NCI-H345 treated with DMSO at 0.1 percent for 48 hours (cell line): ENCODE data around the gene TBCCD1.
"Not testable (repeated sequence)": the region's sequence is repeated elsewhere in the genome, so short reads cannot be mapped to it uniquely, and the experiment has no call there.

ENCODE experiments used
- DNase-seq: peaks from one replicate; lab custom pipeline; 2025; ENCODE audit not compliant: unreplicated experiment; lab: John Stamatoyannopoulos, UW

The TBCCD1 gene

DNA sequence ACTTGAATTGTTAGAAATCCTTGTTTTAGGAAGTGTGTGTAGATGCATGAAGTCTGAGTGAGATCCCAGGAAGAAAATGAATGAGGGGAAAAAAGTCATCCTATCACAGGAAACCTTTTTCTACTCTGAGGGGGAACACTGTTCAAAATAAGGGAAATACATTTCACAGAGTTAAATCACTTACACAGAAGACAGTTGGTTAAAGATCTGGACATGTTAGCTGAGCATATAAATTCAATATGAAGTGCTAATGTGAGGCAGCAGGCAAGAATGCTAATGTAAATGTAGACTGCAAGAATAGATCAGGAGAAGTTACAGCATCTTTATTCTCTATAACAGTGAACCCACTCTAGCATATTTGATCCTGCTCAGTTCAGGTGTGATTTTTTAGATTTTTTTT lies 2.6 kb downstream of the TBCCD1 start:
- no peak for DNase-seq

DNA sequence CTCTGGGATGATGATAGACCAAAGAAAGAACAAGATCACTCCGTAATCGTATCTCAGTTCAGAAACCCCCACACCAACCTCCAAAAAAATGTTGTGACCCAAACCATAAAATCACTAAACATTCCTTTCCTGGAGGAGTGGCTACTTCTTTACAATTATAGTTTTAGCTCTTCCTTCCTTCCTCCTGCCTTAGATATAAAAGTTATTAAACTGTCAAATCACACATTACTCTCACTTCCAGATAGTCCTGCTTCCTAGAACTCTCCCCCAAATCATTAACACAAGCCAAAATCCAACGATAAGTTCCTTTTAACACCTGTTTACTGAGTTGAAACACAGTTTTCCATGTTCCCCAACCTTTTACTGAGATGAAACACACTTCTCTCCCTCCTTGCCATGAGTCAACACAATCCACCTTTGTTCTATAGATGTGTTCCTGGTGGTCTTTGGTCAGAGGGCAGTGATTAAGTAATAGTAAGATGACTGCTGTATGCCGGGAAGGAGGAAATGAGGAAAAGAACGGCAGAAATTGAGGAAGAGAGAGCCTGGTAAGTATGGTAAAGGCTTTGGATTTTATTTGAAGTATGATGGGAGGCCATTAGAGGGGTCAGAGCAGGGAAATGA lies 14.6 kb downstream of the TBCCD1 start:
- no peak for DNase-seq

DNA sequence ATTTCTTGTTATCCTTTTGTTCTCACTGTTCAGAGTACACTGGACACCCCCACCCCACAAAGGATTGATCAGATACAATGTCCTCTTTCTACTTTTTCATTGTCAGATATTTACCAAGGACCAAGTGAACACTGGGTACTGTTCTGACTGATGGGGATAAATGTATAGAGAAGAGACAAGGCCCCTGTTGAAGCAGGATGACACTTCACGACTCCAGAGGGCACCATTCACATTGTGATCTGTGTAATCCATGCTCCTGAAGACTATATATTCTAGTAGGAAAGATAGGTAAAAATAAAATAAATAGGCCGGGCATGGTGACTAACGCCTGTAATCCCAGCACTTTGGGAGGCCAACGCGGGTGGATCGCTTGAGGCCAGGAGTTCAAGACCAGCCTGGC lies 15.8 kb downstream of the TBCCD1 start:
- DNase-seq, result no peak

DNA sequence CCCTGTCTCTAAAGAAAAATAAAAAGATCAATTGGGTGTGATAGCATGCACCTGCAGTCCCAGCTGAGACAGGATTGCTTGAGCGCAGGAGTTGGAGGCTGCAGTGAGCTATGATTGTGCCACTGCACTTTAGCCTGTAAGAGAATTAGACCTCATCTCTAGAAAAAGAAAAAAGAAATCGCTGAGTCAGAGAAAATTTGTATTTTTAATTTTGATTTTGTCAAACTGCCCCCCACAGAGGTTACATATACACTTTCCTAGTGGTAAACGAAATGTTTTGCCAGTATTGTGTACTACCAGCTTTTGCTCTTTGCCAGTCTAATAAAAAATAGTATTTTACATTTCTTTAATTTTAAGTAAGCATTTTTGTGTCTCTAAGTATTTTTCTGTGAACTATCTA lies 17.6 kb downstream of the TBCCD1 start:
- no peak for DNase-seq

DNA sequence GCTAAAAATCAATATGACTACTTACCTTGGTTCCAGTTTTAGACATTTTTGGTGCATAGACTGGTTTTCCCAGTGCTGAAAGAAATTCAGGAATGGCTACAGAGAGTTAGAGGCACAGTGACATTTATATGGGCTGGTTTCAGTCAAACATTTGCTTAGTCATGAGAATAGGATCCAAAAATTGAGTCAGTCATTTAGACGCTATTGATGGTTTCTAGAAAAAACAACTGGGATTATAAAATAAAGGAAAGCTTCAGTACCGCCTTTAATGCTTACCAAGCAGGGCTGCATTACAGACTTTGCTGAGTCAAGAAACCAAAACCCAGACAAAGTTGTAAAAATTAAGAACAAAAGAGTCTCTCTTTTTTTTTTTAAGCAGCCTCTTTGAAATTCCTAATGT lies 22.9 kb downstream of the TBCCD1 start, which contains the start of gene CRYGS:
Gene CRYGS (minus strand): TSS at position 100 of the 400 bp plus-strand sequence. CDS start 54 bp downstream, at position 46.
- no peak for DNase-seq

DNA sequence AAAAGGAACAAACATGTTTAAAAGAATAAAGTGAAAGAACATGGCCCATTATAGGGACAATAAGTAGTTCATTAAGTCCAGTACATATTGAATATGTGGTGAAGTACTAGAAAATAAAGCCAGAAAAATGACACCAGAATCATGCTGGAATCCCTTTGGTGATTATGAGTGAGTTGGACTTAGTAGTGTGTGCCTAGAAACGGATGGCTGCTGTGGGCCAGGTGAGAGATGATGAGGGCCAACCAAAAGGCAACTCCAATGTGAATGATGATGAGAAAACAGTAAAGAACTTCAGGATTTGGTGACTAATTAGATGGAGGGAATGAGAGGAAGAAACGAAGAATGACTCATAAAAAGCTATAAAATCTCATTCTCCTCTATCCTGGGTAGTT lies 26.3 kb downstream of the TBCCD1 start:
- DNase-seq, result no peak

DNA sequence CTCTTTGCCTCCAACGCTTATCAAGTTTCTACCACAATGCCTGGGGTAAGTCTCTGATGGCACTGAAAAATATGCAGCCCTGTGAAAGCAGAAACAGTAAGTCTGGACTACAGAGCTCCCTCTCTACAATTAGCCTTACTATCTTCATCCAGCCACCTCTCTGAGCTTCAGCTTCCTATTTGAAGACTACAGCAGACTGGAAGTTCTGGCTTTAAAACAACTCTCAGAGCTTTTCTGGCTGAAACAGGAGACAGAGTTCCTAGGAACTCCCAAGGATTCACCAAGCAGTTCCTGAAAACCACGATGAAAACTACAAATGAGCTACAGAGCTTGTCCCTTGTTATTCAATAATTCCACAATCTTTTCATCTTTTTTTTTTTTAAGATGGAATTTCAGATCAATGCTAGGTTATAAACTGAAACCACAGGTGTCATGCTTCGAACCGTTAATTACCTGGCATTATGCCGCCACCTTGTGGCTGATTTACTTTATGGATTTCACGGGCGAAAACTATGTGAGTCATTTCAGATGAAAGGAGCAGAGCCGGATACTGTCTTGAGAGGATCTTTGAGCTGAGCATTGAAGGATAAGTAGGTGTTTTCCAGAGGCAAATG lies 26.8 kb downstream of the TBCCD1 start:
- peak; percentile 71 for DNase-seq

DNA sequence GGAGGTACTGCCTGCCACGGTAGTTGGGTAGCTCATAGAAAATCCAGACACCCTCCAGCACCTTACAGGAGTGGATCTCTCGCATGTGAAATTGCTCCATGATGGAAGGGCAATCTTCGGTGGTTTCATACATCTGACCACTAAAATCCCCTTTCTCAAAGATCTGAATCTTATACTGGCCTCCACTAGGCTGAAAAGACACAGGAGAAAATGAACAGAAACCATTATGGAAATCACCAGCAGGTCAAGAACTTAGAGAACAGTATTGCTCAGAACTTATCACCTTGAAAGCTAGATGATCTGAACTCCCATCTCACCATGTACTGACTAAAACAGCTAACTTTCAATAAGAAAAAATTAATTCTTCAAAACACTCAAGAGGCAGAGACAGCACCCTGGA lies 28.4 kb downstream of the TBCCD1 start:
- DNase-seq, result no peak

DNA sequence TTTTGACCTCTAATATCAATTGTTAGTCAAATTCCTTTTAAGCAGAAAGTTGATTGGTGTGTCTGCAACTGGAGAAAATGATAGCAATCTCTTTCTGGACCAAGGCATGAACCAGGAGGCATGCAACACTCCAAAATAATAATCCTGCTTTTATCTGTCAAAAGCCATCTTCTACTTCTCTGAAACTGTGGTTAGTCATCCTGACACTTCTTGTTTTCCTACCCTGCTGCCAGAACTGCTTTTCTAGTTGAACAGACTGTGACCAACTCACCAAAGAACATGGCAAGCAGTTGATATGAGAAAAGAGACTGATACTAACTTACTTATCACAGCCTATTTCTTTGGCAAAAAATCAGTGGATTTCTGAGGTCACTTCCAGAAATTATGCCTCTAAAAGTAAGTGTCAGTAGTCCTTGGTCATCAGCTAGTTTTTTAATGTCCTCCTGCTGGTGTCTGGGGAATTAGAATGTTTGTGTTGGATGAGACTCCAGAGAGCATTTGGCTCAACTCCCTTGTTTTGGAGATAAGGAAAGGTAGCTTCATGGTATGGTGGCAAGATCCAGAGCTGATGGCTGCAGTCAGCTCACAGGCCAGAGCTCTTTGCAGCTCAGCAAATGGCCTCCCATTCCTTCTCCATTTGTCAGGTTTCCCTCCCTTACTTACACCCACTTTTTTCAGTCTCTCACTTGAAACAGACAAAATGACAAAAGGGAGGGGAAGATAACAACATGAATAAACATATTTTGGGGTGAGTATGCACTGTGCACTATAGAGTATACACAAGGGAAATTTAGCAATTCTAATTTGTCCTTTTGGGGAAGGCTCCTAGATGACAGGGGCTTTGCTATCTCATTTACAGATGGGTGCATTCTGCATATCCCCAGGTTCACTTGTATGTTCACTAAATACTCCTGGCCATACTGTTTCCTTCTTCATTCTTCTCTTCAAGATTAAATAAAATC lies 30.0 kb downstream of the TBCCD1 start:
- no peak for DNase-seq

DNA sequence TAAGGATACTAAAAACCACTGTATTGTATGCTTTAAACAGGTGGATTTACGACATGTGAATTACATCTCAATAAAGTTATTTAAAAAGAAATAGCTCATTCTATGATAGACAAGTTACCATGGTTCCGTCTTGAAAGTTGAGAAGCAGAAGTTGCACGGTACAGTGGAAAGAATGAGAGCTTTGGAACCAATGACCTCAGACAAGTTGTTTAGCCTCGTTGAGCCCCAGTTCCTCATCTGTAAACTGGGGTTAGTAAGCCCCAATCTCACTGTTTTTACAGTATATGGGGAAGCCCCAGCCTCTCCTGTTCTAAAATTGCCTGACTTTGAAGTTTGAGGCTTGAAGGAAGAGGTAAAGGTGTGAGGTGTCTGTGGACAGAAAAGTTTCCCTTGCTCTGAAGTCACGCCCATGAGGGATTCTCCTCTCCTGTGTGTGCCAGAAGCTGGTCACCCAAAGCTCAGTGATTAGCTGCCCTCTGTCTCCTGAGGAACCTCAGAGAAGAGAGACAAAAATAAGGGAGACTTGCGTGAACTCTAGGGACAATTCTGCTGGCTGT lies 32.9 kb downstream of the TBCCD1 start:
- no peak for DNase-seq

DNA sequence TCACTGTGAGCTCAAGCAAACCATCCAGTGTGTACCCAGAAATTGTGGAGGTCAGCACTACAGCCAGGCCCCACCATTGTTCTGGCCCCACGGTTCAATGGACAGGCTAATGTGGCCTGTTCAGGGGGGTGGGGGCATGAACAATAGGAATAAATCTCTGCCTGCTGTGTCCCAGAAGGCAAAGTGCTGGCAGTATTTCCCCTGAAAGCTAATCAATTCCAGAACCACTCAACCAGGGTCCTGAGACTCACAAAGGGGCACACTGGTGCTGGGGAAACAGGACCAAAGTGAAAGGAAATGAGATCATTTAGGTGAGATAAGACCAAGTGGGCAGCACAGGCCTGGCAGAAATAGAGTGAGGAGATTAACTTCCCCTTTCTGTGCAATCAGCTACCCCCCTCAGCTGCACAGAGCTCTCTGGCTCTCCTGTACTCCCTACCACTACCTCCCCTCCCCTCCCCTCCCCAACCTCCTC lies 34.5 kb downstream of the TBCCD1 start:
- no peak for DNase-seq

DNA sequence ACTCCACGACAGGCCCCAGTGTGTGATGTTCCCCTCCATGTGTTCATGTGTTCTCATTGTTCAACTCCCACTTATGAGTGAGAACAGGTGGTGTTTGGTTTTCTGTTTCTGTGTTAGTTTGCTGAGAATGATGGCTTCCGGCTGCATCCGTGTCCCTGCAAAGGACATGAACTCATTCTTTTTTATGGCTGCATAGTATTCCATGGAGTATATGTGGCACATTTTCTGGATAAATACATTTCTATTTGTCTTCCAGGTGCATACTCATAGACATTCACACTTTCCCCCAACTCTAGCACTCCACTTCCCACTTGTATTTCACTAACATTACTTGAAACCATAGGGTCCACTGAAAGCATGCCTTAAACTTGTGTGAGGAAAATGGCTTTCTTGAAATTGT lies 35.4 kb downstream of the TBCCD1 start:
- not testable (repeated sequence) for DNase-seq

DNA sequence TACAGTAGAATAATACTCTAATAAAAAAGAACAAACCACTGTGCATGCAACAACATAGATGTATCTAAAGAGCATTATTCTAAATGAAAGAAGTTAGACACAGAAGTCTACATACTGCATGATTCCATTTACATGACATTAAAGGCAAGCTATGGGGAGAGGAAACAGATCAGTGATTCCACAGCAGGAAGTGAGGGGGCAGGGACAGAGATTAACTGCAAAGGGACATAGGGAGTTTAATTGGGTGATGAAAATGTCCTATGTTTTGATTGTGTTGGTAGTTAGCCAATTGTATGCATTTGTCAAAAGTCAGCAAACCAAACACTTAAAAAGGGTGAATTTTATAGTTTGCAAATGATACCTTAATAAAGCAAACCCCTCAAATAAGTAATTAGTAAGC lies 36.7 kb downstream of the TBCCD1 start:
- no peak for DNase-seq

DNA sequence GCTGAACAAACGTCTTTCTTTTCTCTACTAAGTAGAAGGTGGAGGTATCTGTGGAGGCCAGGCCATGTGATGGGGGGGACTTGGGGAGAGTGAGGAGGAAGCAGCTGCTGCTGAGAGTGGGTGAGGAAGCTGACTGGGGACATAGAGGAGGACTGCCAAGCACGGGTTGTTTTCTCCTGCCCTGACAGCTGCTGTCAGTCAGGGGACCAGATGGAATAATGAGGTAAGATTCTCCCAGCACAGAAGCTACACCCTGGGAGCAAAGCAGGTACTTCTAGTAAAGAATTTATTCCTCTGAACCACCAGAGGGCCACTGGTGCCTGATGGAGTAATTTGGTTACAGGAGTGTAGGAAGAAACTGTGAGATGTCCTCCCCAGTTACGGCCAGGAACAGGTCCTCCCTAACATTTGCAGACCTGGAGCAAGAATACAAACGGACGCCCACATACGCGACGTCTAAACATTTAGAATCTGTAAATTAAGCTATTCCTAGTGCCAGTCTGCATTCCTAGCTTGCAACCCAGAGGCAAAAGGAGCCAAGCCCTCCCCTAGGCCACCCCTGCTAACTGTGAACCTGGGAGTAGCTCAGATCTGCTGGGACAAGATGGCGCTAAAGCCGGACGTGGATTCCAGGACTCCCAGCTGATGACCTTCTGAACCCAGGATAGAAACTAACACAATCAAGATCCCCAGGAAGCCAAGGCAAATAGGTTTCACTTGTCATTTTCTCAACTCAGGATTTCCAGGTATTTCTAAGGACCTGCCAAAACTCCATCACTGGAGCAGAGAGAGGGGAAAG lies 37.7 kb downstream of the TBCCD1 start:
- no peak for DNase-seq

DNA sequence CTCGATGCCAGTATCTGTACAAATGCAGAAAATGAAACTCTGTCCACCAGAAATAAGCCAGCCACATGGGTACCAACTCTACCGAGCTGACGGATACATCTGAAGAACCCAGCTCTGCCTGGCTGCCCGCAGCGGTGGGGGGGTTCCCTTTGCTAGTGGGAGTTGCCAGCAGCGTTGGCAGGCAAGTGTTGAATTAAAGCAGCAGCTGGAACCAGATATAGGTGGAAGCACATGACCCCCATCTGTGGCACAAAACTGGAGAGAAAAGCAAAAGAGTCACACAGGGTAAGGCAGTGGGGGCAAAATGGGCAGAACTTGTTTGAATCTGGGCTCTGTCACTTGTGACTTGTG lies 40.9 kb downstream of the TBCCD1 start:
- no peak for DNase-seq

DNA sequence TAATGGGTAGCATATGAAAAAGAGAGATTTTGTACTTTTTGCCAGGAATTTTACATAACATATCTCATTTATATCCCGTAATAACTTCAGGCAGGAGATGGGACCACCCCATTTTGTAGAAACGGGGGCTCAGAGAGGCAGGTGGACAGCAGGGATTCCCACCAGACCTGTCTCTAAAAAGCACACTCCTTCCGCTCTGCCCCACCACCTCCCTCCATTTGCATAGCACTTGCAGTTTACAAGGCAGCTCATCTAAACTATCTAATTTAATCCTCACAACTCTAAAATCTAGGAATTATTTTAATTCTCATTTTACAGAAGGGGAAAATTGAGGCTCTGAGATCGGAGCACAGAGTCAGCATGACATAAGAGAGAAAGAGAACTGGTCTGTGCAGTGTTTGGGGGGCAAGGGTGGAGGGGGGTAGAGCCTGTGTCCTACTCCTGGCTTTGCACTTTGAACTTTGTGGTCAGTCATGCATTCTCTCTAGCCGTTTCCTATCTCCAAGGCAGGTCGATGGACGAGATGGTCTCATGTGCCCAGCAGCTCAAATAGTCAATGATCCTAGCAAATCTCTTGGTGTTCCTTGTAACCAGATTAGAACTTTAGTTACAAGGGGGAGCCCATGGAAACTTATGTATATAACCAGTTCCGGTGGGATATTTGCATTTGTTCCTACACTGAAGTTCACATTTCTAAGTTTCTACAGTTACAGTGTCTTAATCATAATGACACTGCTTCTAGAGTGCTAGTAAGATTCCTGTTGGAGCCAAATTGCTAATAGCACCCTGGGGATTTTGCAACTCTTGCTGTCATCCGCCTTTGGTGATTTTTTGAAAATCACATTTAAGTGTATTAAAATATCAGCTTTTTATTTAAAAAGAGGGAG lies 41.5 kb downstream of the TBCCD1 start:
- no peak for DNase-seq

DNA sequence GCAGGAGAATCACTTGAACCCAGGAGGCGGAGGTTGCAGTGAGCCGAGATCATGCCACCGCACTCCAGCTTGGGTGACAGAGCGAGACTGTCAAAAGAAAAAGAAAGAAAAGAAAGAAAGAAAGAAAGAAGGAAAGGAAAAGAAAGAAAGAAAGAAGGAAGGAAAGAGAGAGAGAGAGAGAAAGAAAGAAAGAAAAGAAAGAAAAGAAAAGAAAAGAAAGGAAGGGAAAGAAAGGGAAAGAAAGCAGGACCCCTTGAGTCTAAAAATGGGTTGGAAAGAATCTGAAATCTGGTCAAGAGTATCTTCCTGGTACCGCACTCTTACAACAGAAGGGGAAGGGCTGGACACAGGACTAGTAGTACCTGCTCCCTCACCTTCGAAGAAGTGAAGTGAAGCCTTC lies 42.5 kb downstream of the TBCCD1 start:
- no peak for DNase-seq

DNA sequence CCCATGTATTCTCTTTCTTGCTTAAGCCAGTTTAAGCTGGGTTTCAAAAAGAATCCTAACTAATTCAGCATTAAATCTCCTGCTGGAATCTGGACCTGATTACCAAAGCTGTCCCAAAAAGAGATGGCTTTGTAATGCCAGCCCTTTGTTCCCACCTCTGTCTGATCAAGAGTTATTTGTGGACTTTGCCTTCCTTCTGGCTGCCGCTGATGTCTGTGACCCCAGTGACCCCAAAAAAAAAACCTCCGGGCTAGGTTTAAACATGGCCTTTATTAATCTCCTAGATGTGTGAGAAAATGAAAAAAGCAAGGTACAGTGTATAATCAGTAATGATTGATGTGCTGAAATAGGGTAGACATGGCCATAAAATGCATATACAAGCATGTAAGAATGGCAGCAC lies 43.7 kb downstream of the TBCCD1 start:
- no peak for DNase-seq

DNA sequence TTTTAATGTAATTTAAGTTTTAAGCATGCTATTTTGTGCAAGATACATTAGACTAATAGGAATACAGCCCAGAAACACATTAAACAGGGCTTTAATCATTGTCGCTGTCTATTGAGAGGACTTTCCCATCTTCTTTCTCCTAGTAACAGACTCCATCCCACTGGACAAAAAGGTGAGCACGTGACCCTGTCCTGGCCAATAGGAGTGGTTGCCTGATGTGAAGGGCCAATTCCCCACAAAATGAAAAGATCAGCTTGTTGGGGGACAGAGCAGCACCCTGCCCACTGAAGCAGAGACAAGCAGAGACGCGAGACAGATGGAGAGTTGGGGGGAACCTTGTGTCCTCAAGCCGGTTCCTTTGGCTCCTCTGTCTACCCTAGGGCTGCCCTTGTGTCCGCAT lies 44.1 kb downstream of the TBCCD1 start:
- DNase-seq, result no peak
